Neural cell (in vitro differentiated cells): ENCODE results near the gene RSPRY1. TPM values are rescaled to one million over a fixed set of nuclear protein-coding genes. Genes with fewer than 3 reads are reported as not detected.

Source experiments
- H2AFZ ChIP-seq: fragments of 200-600, 300-800 bp; sonication (generic), shearing (Covaris generic); 2 replicates; pipeline ENCODE4 v1.6.0; 2014; ENCODE audit warnings: low read depth, mild to moderate bottlenecking, antibody characterized with exemption, low read length, moderate library complexity
- H3F3A ChIP-seq: fragments of 200-600 bp; shearing (Covaris generic); 2 replicates; pipeline ENCODE4 v1.6.1; 2016; ENCODE audit warnings: mild to moderate bottlenecking, moderate library complexity, mixed read lengths, antibody characterized with exemption, low read length; ENCODE audit not compliant: insufficient read depth, poor library complexity, severe bottlenecking
- H3K27ac ChIP-seq: fragments of 200-600, 300-800 bp; sonication (generic), shearing (Covaris generic); 2 replicates; pipeline ENCODE4 v1.5.1; 2014; ENCODE audit warnings: mild to moderate bottlenecking, low read length, moderate library complexity
- H3K27me3 ChIP-seq: fragments of 300-800, 200-600 bp; sonication (generic), shearing (Covaris generic); 2 replicates; pipeline ENCODE4 v1.6.0; 2014; ENCODE audit warnings: mild to moderate bottlenecking, low read depth, low read length, moderate library complexity; ENCODE audit not compliant: insufficient read depth
- H3K36me3 ChIP-seq: fragments of 300-800, 200-600 bp; sonication (generic), shearing (Covaris generic); 2 replicates; pipeline ENCODE4 v1.5.1; 2014; ENCODE audit warnings: mild to moderate bottlenecking, antibody characterized with exemption, low read length, moderate library complexity; ENCODE audit not compliant: insufficient read depth
- H3K4me2 ChIP-seq: fragments of 300-800, 200-600 bp; sonication (generic), shearing (Covaris generic); 2 replicates; pipeline ENCODE4 v1.6.0; 2014; ENCODE audit warnings: mild to moderate bottlenecking, low read length
- H3K4me3 ChIP-seq: fragments of 300-800, 200-600 bp; sonication (generic), shearing (Covaris generic); 2 replicates; pipeline ENCODE4 v1.5.1; 2014; ENCODE audit warnings: mild to moderate bottlenecking, low read length, moderate library complexity
- H3K79me2 ChIP-seq: fragments of 200-600 bp; shearing (Covaris generic); replicated peaks from 2 replicates; pipeline ENCODE4 v1.6.0; 2014; ENCODE audit warnings: mild to moderate bottlenecking, low read length, moderate library complexity; ENCODE audit not compliant: insufficient read depth
- H3K9ac ChIP-seq: fragments of 300-800, 200-600 bp; sonication (generic), shearing (Covaris generic); 2 replicates; pipeline ENCODE4 v1.6.1; 2016; ENCODE audit warnings: mild to moderate bottlenecking, low read length, mixed read lengths
- H3K9me2 ChIP-seq: fragments of 200-600 bp; shearing (Covaris generic); 2 replicates; pipeline ENCODE4 v1.6.1; 2016; ENCODE audit warnings: mild to moderate bottlenecking, low read length, mixed read lengths; ENCODE audit not compliant: insufficient read depth
- H3K9me3 ChIP-seq: fragments of 200-600, 300-800 bp; sonication (generic), shearing (Covaris generic); 2 replicates; pipeline ENCODE4 v1.6.1; 2016; ENCODE audit warnings: mild to moderate bottlenecking, mixed run types, low read length, moderate library complexity, mixed read lengths
- H4K20me1 ChIP-seq: fragments of 200-600 bp; shearing (Covaris generic); 2 replicates; pipeline ENCODE4 v1.6.1; 2016; ENCODE audit warnings: mild to moderate bottlenecking, mixed run types; ENCODE audit not compliant: insufficient read depth
- EP300 ChIP-seq: fragments of 450-650 bp; conservative IDR thresholded peaks from 2 replicates; pipeline ENCODE4 v1.6.1; 2014; ENCODE audit warnings: antibody characterized with exemption, mild to moderate bottlenecking, moderate library complexity; ENCODE audit not compliant: poor library complexity, severe bottlenecking
- EZH2 ChIP-seq: fragments of 200-600, 300-800 bp; shearing (Covaris generic), sonication (generic); IDR thresholded peaks from 2 replicates; pipeline ENCODE4 v1.6.1; 2014; ENCODE audit warnings: antibody characterized with exemption, low read length, borderline replicate concordance, mild to moderate bottlenecking; ENCODE audit not compliant: insufficient read depth, poor library complexity, severe bottlenecking
- MXI1 ChIP-seq: fragments of 450-650 bp; conservative IDR thresholded peaks from 2 replicates; pipeline ENCODE4 v1.6.1; 2014; ENCODE audit warnings: antibody characterized with exemption, mild to moderate bottlenecking; ENCODE audit not compliant: poor library complexity, severe bottlenecking
- POLR2AphosphoS5 ChIP-seq: IDR thresholded peaks from 2 replicates; pipeline ENCODE4 v1.6.1; 2012
- RAD21 ChIP-seq: fragments of 450-650 bp; conservative IDR thresholded peaks from 2 replicates; pipeline ENCODE4 v1.6.1; 2014; ENCODE audit warnings: antibody characterized with exemption, mild to moderate bottlenecking, moderate library complexity
- SMC3 ChIP-seq: fragments of 450-650 bp; conservative IDR thresholded peaks from 2 replicates; pipeline ENCODE4 v1.6.1; 2014; ENCODE audit warnings: antibody characterized with exemption, mild to moderate bottlenecking, moderate library complexity; ENCODE audit not compliant: poor library complexity
- TAF1 ChIP-seq: IDR thresholded peaks from 2 replicates; pipeline ENCODE4 v1.6.1; 2012; ENCODE audit warnings: low read depth
- polyA plus RNA-seq: library from polyadenylated mRNA; depleted of rRNA; stranded (reverse); fragments of >200 nt; gene quantifications from 2 replicates; pipeline ENCODE4 v1.2.3, GENCODE V29; 2014
- TF ChIP-seq, protein P1 (sequence below): fragments of 450-650 bp; IDR thresholded peaks from 2 replicates; pipeline ENCODE4 v1.5.1; 2014; ENCODE audit warnings: antibody characterized with exemption, mild to moderate bottlenecking, moderate library complexity; ENCODE audit not compliant: poor library complexity, severe bottlenecking
- TF ChIP-seq, protein P2 (sequence below): IDR thresholded peaks from 2 replicates; pipeline ENCODE4 v1.6.1; 2012; ENCODE audit warnings: borderline replicate concordance

The RSPRY1 gene
- polyA plus RNA-seq, 1 donor from 2014 or later: 62.0 TPM

DNA sequence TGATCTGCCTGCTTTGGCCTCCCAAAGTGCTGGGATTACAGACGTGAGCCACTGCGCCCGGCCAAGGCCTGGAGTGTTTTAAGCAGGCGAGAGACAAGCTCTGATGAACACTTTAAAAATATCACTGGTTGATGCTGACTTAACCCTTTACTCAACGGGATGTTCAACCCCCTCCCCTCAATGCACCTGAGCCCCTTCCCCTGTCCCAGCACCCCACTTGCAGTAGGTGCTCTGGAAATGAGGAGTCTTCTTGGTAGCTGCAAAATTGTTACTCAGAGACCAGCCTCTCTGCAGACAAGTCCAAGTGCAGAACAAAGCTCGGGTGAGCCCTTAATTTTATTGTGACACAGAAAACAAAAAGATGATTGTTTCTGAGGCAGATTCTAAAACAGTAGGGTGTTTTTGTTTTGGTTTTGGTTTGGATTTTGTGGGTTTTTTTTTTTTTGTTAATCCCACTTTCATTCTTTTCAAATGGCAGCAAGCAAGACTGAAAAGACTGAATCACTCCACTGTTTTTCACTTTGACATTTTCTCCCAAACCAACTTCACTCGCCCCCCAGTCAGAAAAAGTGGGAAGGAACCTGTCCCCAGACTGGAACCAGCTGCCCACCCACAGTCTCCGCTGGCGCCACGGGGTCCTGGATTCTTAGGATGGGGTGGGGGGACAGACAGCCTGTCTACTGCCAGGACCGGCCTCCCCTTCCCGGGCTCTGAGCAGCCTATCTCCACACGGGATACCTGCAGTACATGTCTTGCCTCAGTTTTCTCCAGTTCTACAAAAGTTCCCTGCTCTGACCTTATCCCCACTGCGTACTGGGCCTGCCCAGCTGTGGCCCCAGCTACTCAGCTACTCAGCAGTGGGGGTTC, 103.5 kb downstream of the RSPRY1 start:
- Histone ChIP-seq H3K4me3 (no peak overlapping the region), H3K27ac (no peak overlapping the region), H3K9ac (no peak overlapping the region)

More for the DNA sequence above, 103.5 kb downstream of the RSPRY1 start:
- H3K4me2 ChIP-seq: no peak overlapping the region
- no peak for TF ChIP-seq EZH2
- TF ChIP-seq RAD21: no peak
- TF ChIP-seq, protein P1, sequence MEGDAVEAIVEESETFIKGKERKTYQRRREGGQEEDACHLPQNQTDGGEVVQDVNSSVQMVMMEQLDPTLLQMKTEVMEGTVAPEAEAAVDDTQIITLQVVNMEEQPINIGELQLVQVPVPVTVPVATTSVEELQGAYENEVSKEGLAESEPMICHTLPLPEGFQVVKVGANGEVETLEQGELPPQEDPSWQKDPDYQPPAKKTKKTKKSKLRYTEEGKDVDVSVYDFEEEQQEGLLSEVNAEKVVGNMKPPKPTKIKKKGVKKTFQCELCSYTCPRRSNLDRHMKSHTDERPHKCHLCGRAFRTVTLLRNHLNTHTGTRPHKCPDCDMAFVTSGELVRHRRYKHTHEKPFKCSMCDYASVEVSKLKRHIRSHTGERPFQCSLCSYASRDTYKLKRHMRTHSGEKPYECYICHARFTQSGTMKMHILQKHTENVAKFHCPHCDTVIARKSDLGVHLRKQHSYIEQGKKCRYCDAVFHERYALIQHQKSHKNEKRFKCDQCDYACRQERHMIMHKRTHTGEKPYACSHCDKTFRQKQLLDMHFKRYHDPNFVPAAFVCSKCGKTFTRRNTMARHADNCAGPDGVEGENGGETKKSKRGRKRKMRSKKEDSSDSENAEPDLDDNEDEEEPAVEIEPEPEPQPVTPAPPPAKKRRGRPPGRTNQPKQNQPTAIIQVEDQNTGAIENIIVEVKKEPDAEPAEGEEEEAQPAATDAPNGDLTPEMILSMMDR: no peak
- no peak for TF ChIP-seq EP300
- TF ChIP-seq TAF1: no peak
- no peak for TF ChIP-seq SMC3
- no peak for TF ChIP-seq MXI1
- TF ChIP-seq, protein P2, sequence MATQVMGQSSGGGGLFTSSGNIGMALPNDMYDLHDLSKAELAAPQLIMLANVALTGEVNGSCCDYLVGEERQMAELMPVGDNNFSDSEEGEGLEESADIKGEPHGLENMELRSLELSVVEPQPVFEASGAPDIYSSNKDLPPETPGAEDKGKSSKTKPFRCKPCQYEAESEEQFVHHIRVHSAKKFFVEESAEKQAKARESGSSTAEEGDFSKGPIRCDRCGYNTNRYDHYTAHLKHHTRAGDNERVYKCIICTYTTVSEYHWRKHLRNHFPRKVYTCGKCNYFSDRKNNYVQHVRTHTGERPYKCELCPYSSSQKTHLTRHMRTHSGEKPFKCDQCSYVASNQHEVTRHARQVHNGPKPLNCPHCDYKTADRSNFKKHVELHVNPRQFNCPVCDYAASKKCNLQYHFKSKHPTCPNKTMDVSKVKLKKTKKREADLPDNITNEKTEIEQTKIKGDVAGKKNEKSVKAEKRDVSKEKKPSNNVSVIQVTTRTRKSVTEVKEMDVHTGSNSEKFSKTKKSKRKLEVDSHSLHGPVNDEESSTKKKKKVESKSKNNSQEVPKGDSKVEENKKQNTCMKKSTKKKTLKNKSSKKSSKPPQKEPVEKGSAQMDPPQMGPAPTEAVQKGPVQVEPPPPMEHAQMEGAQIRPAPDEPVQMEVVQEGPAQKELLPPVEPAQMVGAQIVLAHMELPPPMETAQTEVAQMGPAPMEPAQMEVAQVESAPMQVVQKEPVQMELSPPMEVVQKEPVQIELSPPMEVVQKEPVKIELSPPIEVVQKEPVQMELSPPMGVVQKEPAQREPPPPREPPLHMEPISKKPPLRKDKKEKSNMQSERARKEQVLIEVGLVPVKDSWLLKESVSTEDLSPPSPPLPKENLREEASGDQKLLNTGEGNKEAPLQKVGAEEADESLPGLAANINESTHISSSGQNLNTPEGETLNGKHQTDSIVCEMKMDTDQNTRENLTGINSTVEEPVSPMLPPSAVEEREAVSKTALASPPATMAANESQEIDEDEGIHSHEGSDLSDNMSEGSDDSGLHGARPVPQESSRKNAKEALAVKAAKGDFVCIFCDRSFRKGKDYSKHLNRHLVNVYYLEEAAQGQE: no peak
- TF ChIP-seq POLR2AphosphoS5: no peak
- no peaks in the 10 kb centered on the region for H3K9me2 ChIP-seq
- H4K20me1 ChIP-seq: no peaks in the 10 kb centered on the region
- no peaks in the 10 kb centered on the region for H3F3A ChIP-seq
- peaks cover 12% of the 10 kb centered on the region for H3K27me3 ChIP-seq
- no peaks in the 10 kb centered on the region for H3K9me3 ChIP-seq
- H2AFZ ChIP-seq: no peak overlapping the region
- no peaks in the 10 kb centered on the region for H3K36me3 ChIP-seq
- H3K79me2 ChIP-seq: no peaks in the 10 kb centered on the region

Other genes starting within 250 kb of the RSPRY1 start
- not detected in 2 replicates for gene CETP, start 224.4 kb upstream of the RSPRY1 start, polyA plus RNA-seq
- gene NLRC5, start 196.8 kb upstream of the RSPRY1 start, polyA plus RNA-seq: not detected in 2 replicates
- gene CPNE2, start 93.7 kb upstream of the RSPRY1 start, polyA plus RNA-seq: 16.4 and 18.6 TPM in 2 replicates
- 146 and 167 TPM in 2 replicates for gene PSME3IP1, start 290 bp upstream of the RSPRY1 start, polyA plus RNA-seq
- gene ARL2BP, start 58.9 kb downstream of the RSPRY1 start, polyA plus RNA-seq: 149 and 153 TPM in 2 replicates
- 0.10 TPM in 1 of 2 replicates, not detected in the other for gene PLLP, start 98.3 kb downstream of the RSPRY1 start, polyA plus RNA-seq
- gene CCL22, start 172.5 kb downstream of the RSPRY1 start, polyA plus RNA-seq: not detected in 2 replicates
- 3.8 and 4.9 TPM in 2 replicates for gene CX3CL1, start 186.2 kb downstream of the RSPRY1 start, polyA plus RNA-seq
- gene CCL17, start 218.4 kb downstream of the RSPRY1 start, polyA plus RNA-seq: not detected in 2 replicates